ENCODE data around the gene NRN1L.
"Not testable (repeated sequence)": the region's sequence is repeated elsewhere in the genome, so short reads cannot be mapped to it uniquely, and the experiment has no call there.

The NRN1L gene

GRCh38 chr16:67884684-67885083 lies at the start of gene NRN1L:
NRN1L (plus strand) TSS chr16:67884885; CDS start chr16:67884904, 19 bp downstream.
- Histone ChIP-seq H3K27me3 (ENCODE audit: insufficient read depth, low read length, poor library complexity) (no peaks in the 10 kb centered on the region), H4K20me1 (ENCODE audit: insufficient read depth, low read length) (peaks cover 25% of the 10 kb centered on the region), H3K4me1 (ENCODE audit: insufficient read depth, low read length) (no peaks in the 10 kb centered on the region), H3K4me3 (ENCODE audit: low read depth in 1 of 2, low read length in 2 of 2) (no peak within 1 kb of the TSS), H2AFZ (ENCODE audit: low read depth, low read length) (no peak within 1 kb of the TSS), H3K27ac (ENCODE audit: low read length) (no peak within 1 kb of the TSS), H3K4me2 (ENCODE audit: insufficient read depth, low read length) (no peak within 1 kb of the TSS), H3K9ac (ENCODE audit: low read depth, low read length) (no peak within 1 kb of the TSS), H3K9me3 (ENCODE audit: insufficient read depth, low read length, severe bottlenecking) (no peaks in the 10 kb centered on the region), H3K79me2 (ENCODE audit: insufficient read depth, low read length) (no peaks in the 10 kb centered on the region), H3K36me3 (ENCODE audit: insufficient read depth, low read length) (peaks cover 67% of the 10 kb centered on the region)
- TF ChIP-seq, protein P1, sequence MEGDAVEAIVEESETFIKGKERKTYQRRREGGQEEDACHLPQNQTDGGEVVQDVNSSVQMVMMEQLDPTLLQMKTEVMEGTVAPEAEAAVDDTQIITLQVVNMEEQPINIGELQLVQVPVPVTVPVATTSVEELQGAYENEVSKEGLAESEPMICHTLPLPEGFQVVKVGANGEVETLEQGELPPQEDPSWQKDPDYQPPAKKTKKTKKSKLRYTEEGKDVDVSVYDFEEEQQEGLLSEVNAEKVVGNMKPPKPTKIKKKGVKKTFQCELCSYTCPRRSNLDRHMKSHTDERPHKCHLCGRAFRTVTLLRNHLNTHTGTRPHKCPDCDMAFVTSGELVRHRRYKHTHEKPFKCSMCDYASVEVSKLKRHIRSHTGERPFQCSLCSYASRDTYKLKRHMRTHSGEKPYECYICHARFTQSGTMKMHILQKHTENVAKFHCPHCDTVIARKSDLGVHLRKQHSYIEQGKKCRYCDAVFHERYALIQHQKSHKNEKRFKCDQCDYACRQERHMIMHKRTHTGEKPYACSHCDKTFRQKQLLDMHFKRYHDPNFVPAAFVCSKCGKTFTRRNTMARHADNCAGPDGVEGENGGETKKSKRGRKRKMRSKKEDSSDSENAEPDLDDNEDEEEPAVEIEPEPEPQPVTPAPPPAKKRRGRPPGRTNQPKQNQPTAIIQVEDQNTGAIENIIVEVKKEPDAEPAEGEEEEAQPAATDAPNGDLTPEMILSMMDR (IDR thresholded peaks at IDR 0.05; ENCODE audit: borderline replicate concordance, extremely low read depth, low read length, poor library complexity, severe bottlenecking) = no peak
- TF ChIP-seq EZH2 (IDR thresholded peaks at IDR 0.05; ENCODE audit: borderline replicate concordance, low read depth, low read length, severe bottlenecking) = no peak
- ATAC-seq (ENCODE audit: insufficient read depth, low read depth) (no peak), DNase-seq (peak; percentile 23)

DNA sequence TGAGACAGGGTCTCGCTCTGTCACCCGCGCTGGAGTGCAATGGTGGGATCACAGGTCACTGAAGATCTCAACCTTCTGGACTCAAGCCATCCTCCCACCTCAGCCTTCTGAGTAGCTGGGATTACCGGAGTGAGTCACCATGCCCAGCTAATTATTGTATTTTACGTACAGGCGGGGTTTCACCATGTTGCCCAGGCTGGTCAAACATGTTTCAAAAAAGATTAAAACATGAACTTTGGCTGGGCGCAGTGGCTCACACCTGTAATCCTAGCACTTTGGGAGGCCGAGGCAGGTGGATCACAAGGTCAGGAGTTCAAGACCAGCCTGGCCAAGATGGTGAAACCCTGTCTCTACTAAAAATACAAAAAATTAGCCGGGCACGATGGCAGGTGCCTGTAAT lies 47.5 kb upstream of the NRN1L start:
- H3K36me3 ChIP-seq (ENCODE audit: insufficient read depth, low read length); H3K4me3 ChIP-seq (ENCODE audit: low read depth in 1 of 2, low read length in 2 of 2); H3K9ac ChIP-seq (ENCODE audit: low read depth, low read length); H3K4me2 ChIP-seq (ENCODE audit: insufficient read depth, low read length); H3K9me3 ChIP-seq (ENCODE audit: insufficient read depth, low read length, severe bottlenecking); H4K20me1 ChIP-seq (ENCODE audit: insufficient read depth, low read length); H3K27me3 ChIP-seq (ENCODE audit: insufficient read depth, low read length, poor library complexity); ATAC-seq (ENCODE audit: insufficient read depth, low read depth); DNase-seq; H2AFZ ChIP-seq (ENCODE audit: low read depth, low read length); H3K27ac ChIP-seq (ENCODE audit: low read length): not testable (repeated sequence)
- H3K4me1 ChIP-seq (ENCODE audit: insufficient read depth, low read length) = peaks cover 25% of the 10 kb centered on the region
- peaks cover 15% of the 10 kb centered on the region for H3K79me2 ChIP-seq (ENCODE audit: insufficient read depth, low read length)

DNA sequence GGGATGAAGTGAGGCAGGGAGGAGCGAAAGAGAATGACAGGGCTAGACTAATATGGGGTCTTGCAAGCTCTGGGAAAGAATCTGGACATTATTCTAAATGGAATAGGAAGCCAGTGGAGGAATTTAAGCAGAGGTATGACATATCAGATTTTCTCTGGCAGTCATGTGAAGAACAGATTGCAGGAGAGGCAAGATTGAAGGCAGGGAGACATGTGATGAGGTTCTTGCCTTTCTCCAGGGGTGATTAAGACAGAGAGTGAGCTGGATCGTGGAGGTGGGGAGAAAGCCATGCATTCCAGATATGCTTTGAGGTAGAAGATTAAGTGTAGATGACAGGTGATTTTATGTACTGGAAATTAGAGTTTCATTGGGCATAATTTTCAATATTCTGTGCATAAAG lies 46.9 kb upstream of the NRN1L start:
- H3K4me2 ChIP-seq (ENCODE audit: insufficient read depth, low read length) = no peak overlapping the region
- no peaks in the 10 kb centered on the region for H3K27me3 ChIP-seq (ENCODE audit: insufficient read depth, low read length, poor library complexity)
- no peak for ATAC-seq (ENCODE audit: insufficient read depth, low read depth)
- H4K20me1 ChIP-seq (ENCODE audit: insufficient read depth, low read length) = peaks cover under 1% of the 10 kb centered on the region
- no peak overlapping the region for H3K4me3 ChIP-seq (ENCODE audit: low read depth in 1 of 2, low read length in 2 of 2)
- no peak overlapping the region for H3K9ac ChIP-seq (ENCODE audit: low read depth, low read length)
- DNase-seq = no peak
- no peak overlapping the region for H3K27ac ChIP-seq (ENCODE audit: low read length)
- H3K4me1 ChIP-seq (ENCODE audit: insufficient read depth, low read length) = peaks cover 23% of the 10 kb centered on the region
- H2AFZ ChIP-seq (ENCODE audit: low read depth, low read length) = no peak overlapping the region
- peaks cover 14% of the 10 kb centered on the region for H3K79me2 ChIP-seq (ENCODE audit: insufficient read depth, low read length)
- no peaks in the 10 kb centered on the region for H3K9me3 ChIP-seq (ENCODE audit: insufficient read depth, low read length, severe bottlenecking)
- H3K36me3 ChIP-seq (ENCODE audit: insufficient read depth, low read length) = no peaks in the 10 kb centered on the region
- no peak for TF ChIP-seq EZH2 (IDR thresholded peaks at IDR 0.05; ENCODE audit: borderline replicate concordance, low read depth, low read length, severe bottlenecking)

- no peaks in the 10 kb centered on the region for H3K27me3 ChIP-seq (ENCODE audit: insufficient read depth, low read length, poor library complexity)
- peak overlapping the region; percentile 94 for H3K27ac ChIP-seq (ENCODE audit: low read length)
- H3K9me3 ChIP-seq (ENCODE audit: insufficient read depth, low read length, severe bottlenecking) = no peaks in the 10 kb centered on the region
- peaks cover 17% of the 10 kb centered on the region for H3K36me3 ChIP-seq (ENCODE audit: insufficient read depth, low read length)
- peaks cover 39% of the 10 kb centered on the region for H3K79me2 ChIP-seq (ENCODE audit: insufficient read depth, low read length)
- ATAC-seq (ENCODE audit: insufficient read depth, low read depth) (no peak), DNase-seq (no peak)
- no peak for TF ChIP-seq EZH2 (IDR thresholded peaks at IDR 0.05; ENCODE audit: borderline replicate concordance, low read depth, low read length, severe bottlenecking)
- TF ChIP-seq, protein P1 (IDR thresholded peaks at IDR 0.05; ENCODE audit: borderline replicate concordance, extremely low read depth, low read length, poor library complexity, severe bottlenecking) = no peak
- H3K4me3 ChIP-seq (ENCODE audit: low read depth in 1 of 2, low read length in 2 of 2) = peak overlapping the region in 1 of 2 experiments; percentile 71; a peak in 2 of 4 replicates
- H3K4me1 ChIP-seq (ENCODE audit: insufficient read depth, low read length) = peaks cover 46% of the 10 kb centered on the region
- peak overlapping the region; percentile 89 for H2AFZ ChIP-seq (ENCODE audit: low read depth, low read length)
- H4K20me1 ChIP-seq (ENCODE audit: insufficient read depth, low read length) = peaks cover 21% of the 10 kb centered on the region
- H3K4me2 ChIP-seq (ENCODE audit: insufficient read depth, low read length) = peak overlapping the region; percentile 92
- H3K9ac ChIP-seq (ENCODE audit: low read depth, low read length) = peak overlapping the region; percentile 62
Observed at GRCh38 chr16:67841198-67841815, 43.4 kb upstream of the NRN1L start.
